Heart right ventricle (tissue), 16 donors: ENCODE measurements around the gene PSME2. TPM values are rescaled to one million over a fixed set of nuclear protein-coding genes. Genes with fewer than 3 reads are reported as not detected.

ENCODE experiments used
- ATAC-seq, 8 donors: fragments of 200-7000 bp; cut with Tn5 transposase; one replicate each; pipeline ENCODE4 v1.9.1; 2020; ENCODE audit warnings: mild to moderate bottlenecking in 8 of 8, moderate library complexity in 8 of 8, moderate number of reproducible peaks in 1 of 8
- DNase-seq, 2 donors: peaks; one replicate each; pipeline ENCODE4 v3.0.0-alpha.2; 2020
- H3K27ac ChIP-seq, 10 donors: fragments of 200-600 bp; sonication (generic) in 2 of 10; one replicate each; pipeline versions ENCODE4 v1.5.0 to v1.8.0; 2020 to 2022; ENCODE audit warnings: mild to moderate bottlenecking in 3 of 10
- H3K27me3 ChIP-seq, 7 donors: fragments of 200-600 bp; one replicate each; pipeline ENCODE4 v1.8.0; 2021 to 2022; ENCODE audit warnings: mild to moderate bottlenecking in 2 of 7
- H3K36me3 ChIP-seq, 9 donors: fragments of 200-600 bp; sonication (generic) in 1 of 9; one replicate each; pipeline versions ENCODE4 v1.5.0 to v1.8.0; 2020 to 2022; ENCODE audit warnings: mild to moderate bottlenecking in 2 of 9
- H3K4me1 ChIP-seq, 9 donors: fragments of 200-600 bp; sonication (generic) in 1 of 9; one replicate each; pipeline versions ENCODE4 v1.5.0 to v1.8.0; 2020 to 2022; ENCODE audit warnings: mild to moderate bottlenecking in 4 of 9
- H3K4me3 ChIP-seq, 10 donors: fragments of 200-600 bp; sonication (generic) in 2 of 10; one replicate each; pipeline versions ENCODE4 v1.5.0 to v1.8.0; 2020 to 2022; ENCODE audit warnings: mild to moderate bottlenecking in 7 of 10, moderate library complexity in 2 of 10
- H3K9me3 ChIP-seq, 11 donors: fragments of 200-600 bp in 10 of 11; sonication (generic) in 2 of 11; one replicate each; pipeline versions ENCODE4 v1.5.0 to v1.8.0; 2013 to 2022; ENCODE audit warnings: mild to moderate bottlenecking in 2 of 11, control low read depth in 1 of 11, moderate library complexity in 1 of 11
- WGBS, 2 donors: extraction: QIAGEN DNeasy Blood & Tissue Kit; methylation state at CpG; one replicate each; pipeline ENCODE4 v1.1.7; 2013; ENCODE audit warnings: inconsistent platforms in 1 of 2; 5-methylcytosine and 5-hydroxymethylcytosine counted together
- intact Hi-C, 10 donors: fragments of 100-400 bp; cut with DNase I; formaldehyde crosslinking; loops; one replicate each; pipeline versions ENCODE4 v1.11.1 to v1.14.2; 2022
- polyA plus RNA-seq, 2 donors: library from polyadenylated mRNA; stranded (reverse); fragments of 200-250 nt; gene quantifications; one replicate each; pipeline ENCODE4 v1.2.3, GENCODE V29; 2013
- total RNA-seq, 10 donors: library from RNA; stranded (reverse); fragmentation: NEBNext Ultra II Directional in 3 of 10; extraction: Animal tissue kit (Norgen Biotek cat#: 25700) in 3 of 10; gene quantifications; one replicate each; pipeline versions ENCODE4 v1.2.1 to v1.2.4, GENCODE V29; 2021 to 2023
- TF ChIP-seq, protein P1 (sequence below), 9 donors: fragments of 200-600 bp; sonication (generic) in 2 of 9; IDR thresholded peaks; one replicate each; pipeline versions ENCODE4 v1.5.0 to v1.8.0; 2021 to 2022; ENCODE audit warnings: antibody characterized with exemption in 9 of 9, mild to moderate bottlenecking in 5 of 9, moderate library complexity in 1 of 9
- donor health status: Arrhythmogenic right ventricular cardiomyopathy.
- donor health status: ischemic (EF 13 %, LVEDD 7.1; RV severe dilation, severe dysfunction).
- donor health status: healthy with polysubstance abuse.
- donor health status: DM: no; HTN: yes; CAD: no.
- donor health status: DM: no; HTN: no; CAD: no.
- donor health status: ischemic (EF 25% LVEDD 6.9; RV normal size, moderate dysfunction).
- donor health status: ischemic (EF 25% LVEDD 5.7; RV mildly dilated, moderate dysfunction).
- donor health status: healthy.
- donor health status: DM: yes; HTN: yes; CAD: no.
- donor health status: Ischemic cardiomyopathy.
- donor health status: ischemic (EF 35%, LVEDD 5.7; RV mildly dilated, moderate dysfunction).
- donor health status: nonischemic (EF 11% LVEDD 7.7; RV severe dilation, severe dysfunction).
- donor health status: DM: yes; HTN: yes; CAD: no.
- donor health status: PGD.
- donor health status: ischemic (EF 29% LVEDD 5.4; RV normal size, mild dysfunction).
- donor health status: nonischemic (EF 23%, LVEDD 6.1; RV moderate dilation, normal function).

PSME2 gene
- total and polyA plus RNA-seq, 12 donors: 62.6 to 347 (median 85.5) TPM

DNA sequence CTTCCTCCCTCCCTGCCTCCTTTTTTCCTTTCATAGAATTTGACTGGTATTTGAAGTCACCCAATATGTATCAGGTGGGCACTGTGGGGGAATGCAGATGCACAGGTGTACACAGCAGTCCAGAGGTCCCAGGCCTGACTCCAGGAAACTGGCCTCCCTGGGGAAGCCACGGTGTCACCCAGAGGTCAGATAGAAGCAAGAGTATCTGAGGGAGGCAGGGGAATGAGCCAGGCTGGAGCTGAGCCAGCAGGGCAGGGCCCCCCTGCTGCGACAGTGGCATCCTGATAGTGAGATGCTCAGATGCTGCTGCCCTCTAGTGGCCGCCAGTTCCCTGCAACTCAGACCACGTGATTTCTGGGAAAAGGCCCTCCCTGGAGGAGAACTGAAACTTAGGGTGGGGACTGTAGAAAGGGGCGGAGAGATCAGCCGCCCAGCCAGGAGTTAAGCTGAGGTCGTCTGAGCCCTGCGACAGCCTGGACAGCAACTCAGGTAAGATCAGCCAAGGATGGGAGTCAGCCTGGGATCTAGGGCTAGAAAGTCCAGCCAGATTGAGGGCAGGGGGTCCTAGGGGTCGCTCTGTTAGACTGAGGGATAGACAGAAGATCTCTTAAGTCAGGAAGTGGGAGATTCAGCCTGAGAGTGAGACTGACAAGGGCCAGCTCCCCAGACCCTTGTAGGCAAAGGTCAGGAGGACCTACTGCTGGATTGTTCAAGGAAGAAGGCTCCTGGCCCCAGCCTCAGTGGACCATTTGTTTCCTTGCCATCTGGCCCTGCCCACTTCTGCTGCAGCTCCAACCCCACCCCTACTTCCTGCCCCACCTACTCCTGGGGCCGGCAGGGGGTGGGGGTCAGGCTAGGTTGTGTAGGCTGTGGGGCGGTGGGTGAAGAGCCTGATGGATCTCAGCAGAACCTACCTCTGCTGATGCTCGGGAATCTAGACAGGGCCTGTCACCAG is 14.7 kb upstream of the PSME2 start, which contains the start of gene IRF9:
Gene IRF9 (plus strand): TSS at position 416 of the 955 bp plus-strand sequence. CDS start 880 bp downstream, outside the sequence.
- Histone ChIP-seq H3K4me3 (peak within 1 kb of the TSS; percentile 50 to 89 (median 66)), H3K36me3 (peaks cover 10 to 88% (median 56%) of the 10 kb centered on the region in 9 donors), H3K4me1 (peaks cover 9 to 50% (median 27%) of the 10 kb centered on the region in 9 donors), H3K9me3 (no peaks in the 10 kb centered on the region), H3K27ac (peak within 1 kb of the TSS; percentile 92 to 100 (median 96)), H3K27me3 (no peaks in the 10 kb centered on the region)
- peak; percentile 89 to 97 (median 96) for ATAC-seq
- WGBS, 2 donors: 2 to 3% methylated on average over 12 of the region's 12 CpGs
- intact Hi-C loops: loop anchor here in 2 of 10 donors (2.0 to 5.0 kb wide), 3 partner anchors 14 to 102 kb away; partner anchors contain the start of genes DCAF11 (in 1 of the 2), NRL (in 1 of the 2), PSME2 (in 1 of the 2) and RNF31 (in 1 of the 2)
- peak; percentile 96 to 97 for DNase-seq
- TF ChIP-seq, protein P1, sequence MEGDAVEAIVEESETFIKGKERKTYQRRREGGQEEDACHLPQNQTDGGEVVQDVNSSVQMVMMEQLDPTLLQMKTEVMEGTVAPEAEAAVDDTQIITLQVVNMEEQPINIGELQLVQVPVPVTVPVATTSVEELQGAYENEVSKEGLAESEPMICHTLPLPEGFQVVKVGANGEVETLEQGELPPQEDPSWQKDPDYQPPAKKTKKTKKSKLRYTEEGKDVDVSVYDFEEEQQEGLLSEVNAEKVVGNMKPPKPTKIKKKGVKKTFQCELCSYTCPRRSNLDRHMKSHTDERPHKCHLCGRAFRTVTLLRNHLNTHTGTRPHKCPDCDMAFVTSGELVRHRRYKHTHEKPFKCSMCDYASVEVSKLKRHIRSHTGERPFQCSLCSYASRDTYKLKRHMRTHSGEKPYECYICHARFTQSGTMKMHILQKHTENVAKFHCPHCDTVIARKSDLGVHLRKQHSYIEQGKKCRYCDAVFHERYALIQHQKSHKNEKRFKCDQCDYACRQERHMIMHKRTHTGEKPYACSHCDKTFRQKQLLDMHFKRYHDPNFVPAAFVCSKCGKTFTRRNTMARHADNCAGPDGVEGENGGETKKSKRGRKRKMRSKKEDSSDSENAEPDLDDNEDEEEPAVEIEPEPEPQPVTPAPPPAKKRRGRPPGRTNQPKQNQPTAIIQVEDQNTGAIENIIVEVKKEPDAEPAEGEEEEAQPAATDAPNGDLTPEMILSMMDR (IDR thresholded peaks at IDR 0.05): peak; percentile 90 to 98 (median 92)

DNA sequence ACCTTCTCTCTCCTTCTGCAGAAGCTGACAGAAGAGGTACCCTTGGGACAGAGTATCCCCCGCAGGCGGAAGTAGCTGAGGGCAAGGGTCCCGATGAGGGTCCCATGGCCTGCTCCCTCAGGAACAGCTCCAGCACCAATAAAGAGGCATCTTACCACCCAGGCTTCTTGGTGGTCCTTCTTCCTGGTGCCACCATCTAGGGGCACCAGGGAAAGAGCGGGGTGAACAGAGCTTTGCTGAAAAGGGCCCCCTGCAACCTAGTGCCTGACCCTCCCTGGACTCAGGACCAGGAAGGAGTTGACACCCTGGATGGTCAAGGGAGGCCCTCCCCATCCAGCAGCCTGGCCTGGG is 14.1 kb upstream of the PSME2 start:
- Histone ChIP-seq H3K27me3 (no peaks in the 10 kb centered on the region), H3K36me3 (peaks cover 6 to 88% (median 57%) of the 10 kb centered on the region in 9 donors), H3K9me3 (no peaks in the 10 kb centered on the region), H3K27ac (peak overlapping the region; percentile 92 to 100 (median 96)), H3K4me1 (peaks cover 9 to 44% (median 27%) of the 10 kb centered on the region in 9 donors), H3K4me3 (peak overlapping the region in 2 of 10 donors; percentile 63 to 89)
- no peak for DNase-seq
- WGBS, 2 donors: 87 to 89% methylated on average over 4 of the region's 4 CpGs
- intact Hi-C loops: loop anchor here in 2 of 10 donors (2.0 to 5.0 kb wide), 3 partner anchors 14 to 102 kb away; partner anchors contain the start of genes DCAF11 (in 1 of the 2), NRL (in 1 of the 2), PSME2 (in 1 of the 2) and RNF31 (in 1 of the 2)
- ATAC-seq: peak in 1 of 8 donors; percentile 18
- TF ChIP-seq, protein P1 (IDR thresholded peaks at IDR 0.05): no peak

DNA sequence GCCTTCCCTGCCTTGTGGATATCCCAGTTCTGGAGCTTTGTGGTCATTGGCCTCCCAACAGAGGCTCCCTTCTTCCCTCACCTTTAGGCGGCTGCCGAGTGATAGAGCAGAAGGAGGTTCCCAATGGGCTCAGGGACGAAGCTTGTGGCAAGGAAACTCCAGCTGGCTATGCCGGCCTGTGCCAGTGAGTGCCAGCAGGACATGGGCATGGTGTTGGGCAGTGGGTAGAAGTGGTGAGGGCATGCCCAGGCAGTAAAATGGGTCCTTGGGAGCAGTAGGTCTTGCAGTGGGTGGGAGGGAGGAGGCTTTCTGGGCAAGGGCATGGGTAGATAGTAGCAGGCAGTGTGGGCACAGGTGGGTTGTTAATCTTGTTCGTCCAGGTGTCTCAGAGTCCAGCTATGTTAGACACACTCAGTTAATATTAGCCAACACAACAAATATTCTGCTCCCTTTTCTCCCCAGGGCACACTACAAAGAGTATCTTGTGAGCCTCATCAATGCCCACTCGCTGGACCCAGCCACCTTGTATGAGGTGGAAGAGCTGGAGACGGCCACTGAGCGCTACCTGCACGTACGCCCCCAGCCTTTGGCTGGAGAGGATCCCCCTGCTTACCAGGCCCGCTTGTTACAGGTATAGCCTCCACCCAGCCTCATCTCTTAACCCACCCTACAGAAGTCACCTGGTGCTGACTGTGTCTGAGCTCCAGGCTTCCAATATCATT is 13.5 kb upstream of the PSME2 start:
- peaks cover 9 to 42% (median 27%) of the 10 kb centered on the region in 9 donors for H3K4me1 ChIP-seq
- intact Hi-C loops: loop anchor here in 2 of 10 donors (2.0 to 5.0 kb wide), 3 partner anchors 13 to 101 kb away; partner anchors contain the start of genes DCAF11 (in 1 of the 2), NRL (in 1 of the 2), PSME2 (in 1 of the 2) and RNF31 (in 1 of the 2)
- H3K27me3 ChIP-seq: no peaks in the 10 kb centered on the region
- ATAC-seq (peak in 1 of 8 donors; percentile 10), DNase-seq (no peak)
- peak overlapping the region; percentile 92 to 100 (median 96) for H3K27ac ChIP-seq
- TF ChIP-seq, protein P1 (IDR thresholded peaks at IDR 0.05): no peak
- no peak overlapping the region for H3K4me3 ChIP-seq
- H3K9me3 ChIP-seq: no peaks in the 10 kb centered on the region
- peaks cover under 1 to 88% (median 57%) of the 10 kb centered on the region in 9 donors for H3K36me3 ChIP-seq
- 91 to 94% methylated on average over 11 of the region's 11 CpGs for WGBS, 2 donors
